GM19328 (cell line): ENCODE results near the gene FGD3.

Experiments used
- ATAC-seq: cut with Tn5 transposase; IDR thresholded peaks from one replicate; pipeline ENCODE4 v1.9.1; 2021; ENCODE audit warnings: mild to moderate bottlenecking, moderate library complexity; ENCODE audit not compliant: unreplicated experiment

FGD3 gene

GRCh38 chr9:93026640-93027039 is 79.3 kb downstream of the FGD3 start:
- ATAC-seq: no peak

GRCh38 chr9:93027750-93028149 is 80.4 kb downstream of the FGD3 start:
- no peak for ATAC-seq

- no peak for ATAC-seq
These were observed 81.2 kb downstream of the FGD3 start for GRCh38 chr9:93028448-93029006.

GRCh38 chr9:93030642-93031628 is 83.6 kb downstream of the FGD3 start:
- no peak for ATAC-seq

GRCh38 chr9:93031629-93032430 is 84.5 kb downstream of the FGD3 start:
- no peak for ATAC-seq

GRCh38 chr9:93032545-93032944 is 85.2 kb downstream of the FGD3 start:
- no peak for ATAC-seq

GRCh38 chr9:93033531-93033930 is 86.2 kb downstream of the FGD3 start:
- no peak for ATAC-seq

- no peak for ATAC-seq
These were observed 87.9 kb downstream of the FGD3 start for GRCh38 chr9:93035106-93035660.

GRCh38 chr9:93035821-93036351 is 88.6 kb downstream of the FGD3 start:
- no peak for ATAC-seq

GRCh38 chr9:93036887-93037475 is 89.7 kb downstream of the FGD3 start:
- ATAC-seq: no peak

GRCh38 chr9:93037476-93037971 is 90.2 kb downstream of the FGD3 start:
- ATAC-seq: no peak

GRCh38 chr9:93038918-93039317 is 91.6 kb downstream of the FGD3 start:
- no peak for ATAC-seq

GRCh38 chr9:93039456-93039855 is 92.1 kb downstream of the FGD3 start:
- ATAC-seq: no peak

- no peak for ATAC-seq
These were observed 92.7 kb downstream of the FGD3 start for GRCh38 chr9:93039976-93040375.

- ATAC-seq: no peak
These were observed 93.1 kb downstream of the FGD3 start for GRCh38 chr9:93040409-93040808.

- ATAC-seq: no peak
These were observed 93.9 kb downstream of the FGD3 start for GRCh38 chr9:93041108-93041802.

- no peak for ATAC-seq
These were observed 95.8 kb downstream of the FGD3 start for GRCh38 chr9:93043122-93043521.

GRCh38 chr9:93045521-93045920 is 98.2 kb downstream of the FGD3 start:
- no peak for ATAC-seq

- no peak for ATAC-seq
These were observed 101.5 kb downstream of the FGD3 start for GRCh38 chr9:93048566-93049448.
